Heart left ventricle (tissue), 16 donors: ENCODE data around the gene KCNA2. TPM values are rescaled to one million over a fixed set of nuclear protein-coding genes. Genes with fewer than 3 reads are reported as not detected.

Source experiments
- ATAC-seq, 4 donors: fragments of 200-7000 bp; cut with Tn5 transposase; one replicate each; pipeline ENCODE4 v1.9.1; 2020 to 2022; ENCODE audit warnings: moderate library complexity in 4 of 4, mild to moderate bottlenecking in 3 of 4, moderate number of reproducible peaks in 1 of 4
- DNase-seq, 5 donors: peaks; one replicate each; pipeline ENCODE4 v3.0.0-alpha.2; 2020
- H3K27ac ChIP-seq, 12 donors: fragments of 200-600 bp; sonication (generic) in 4 of 12; one replicate each; pipeline versions ENCODE4 v1.5.0 to v1.8.0; 2016 to 2022; ENCODE audit warnings: mild to moderate bottlenecking in 2 of 12
- H3K27me3 ChIP-seq, 9 donors: fragments of 200-600 bp; sonication (generic) in 2 of 9; one replicate each; pipeline versions ENCODE4 v1.5.1 to v1.8.0; 2016 to 2022; ENCODE audit warnings: mild to moderate bottlenecking in 3 of 9
- H3K36me3 ChIP-seq, 9 donors: fragments of 200-600 bp; sonication (generic) in 2 of 9; one replicate each; pipeline versions ENCODE4 v1.5.0 to v1.8.0; 2018 to 2022; ENCODE audit warnings: mild to moderate bottlenecking in 2 of 9
- H3K4me1 ChIP-seq, 12 donors: fragments of 200-600 bp; sonication (generic) in 4 of 12; one replicate each; pipeline versions ENCODE4 v1.5.0 to v1.8.0; 2016 to 2022; ENCODE audit warnings: mild to moderate bottlenecking in 3 of 12
- H3K4me3 ChIP-seq, 12 donors: fragments of 200-600 bp; sonication (generic) in 4 of 12; one replicate each; pipeline versions ENCODE4 v1.5.0 to v1.8.0; 2017 to 2022; ENCODE audit warnings: mild to moderate bottlenecking in 9 of 12, moderate library complexity in 4 of 12
- H3K9me3 ChIP-seq, 12 donors: fragments of 200-600 bp; sonication (generic) in 4 of 12; one replicate each; pipeline versions ENCODE4 v1.5.0 to v1.8.0; 2016 to 2022; ENCODE audit warnings: mild to moderate bottlenecking in 1 of 12
- POLR2A ChIP-seq, 2 donors: fragments of 450-650 bp; IDR thresholded peaks; one replicate each; pipeline ENCODE4 v1.6.1; 2017; ENCODE audit warnings: antibody characterized with exemption in 2 of 2, mild to moderate bottlenecking in 2 of 2, moderate library complexity in 2 of 2
- WGBS, 4 donors: extraction: QIAGEN DNeasy Blood & Tissue Kit in 2 of 4; methylation state at CpG; one replicate each; pipeline versions ENCODE4 v1.1.5 to v1.1.7; 2013 to 2018; 5-methylcytosine and 5-hydroxymethylcytosine counted together
- intact Hi-C, 10 donors: fragments of 100-400 bp; cut with DNase I; formaldehyde crosslinking; loops; one replicate each; pipeline versions ENCODE4 v1.11.1 to v1.14.2; 2022
- polyA plus RNA-seq, 2 donors: library from polyadenylated mRNA; stranded (reverse); fragments of 200-250 nt; gene quantifications; one replicate each; pipeline ENCODE4 v1.2.3, GENCODE V29; 2013
- total RNA-seq, 9 donors: library from RNA; depleted of rRNA in 2 of 9; stranded (reverse); fragments of >200 nt in 2 of 9; fragmentation: NEBNext Ultra II Directional in 3 of 9; extraction: Animal tissue kit (Norgen Biotek cat#: 25700) in 3 of 9; gene quantifications; one replicate each; pipeline versions ENCODE4 v1.1.0 to v1.2.4, GENCODE V29; 2016 to 2023
- TF ChIP-seq, protein P1 (sequence below), 12 donors: fragments of 200-600 bp; sonication (generic) in 4 of 12; IDR thresholded peaks; one replicate each; pipeline versions ENCODE4 v1.5.0 to v1.8.0; 2018 to 2022; ENCODE audit warnings: antibody characterized with exemption in 12 of 12, mild to moderate bottlenecking in 5 of 12
- donor health status: ischemic (EF 13 %, LVEDD 7.1; RV severe dilation, severe dysfunction).
- donor health status: healthy with polysubstance abuse.
- donor health status: DM: no; HTN: yes; CAD: no.
- donor health status: DM: no; HTN: no; CAD: no.
- donor health status: ischemic (EF 25% LVEDD 6.9; RV normal size, moderate dysfunction).
- donor health status: ischemic (EF 25% LVEDD 5.7; RV mildly dilated, moderate dysfunction).
- donor health status: healthy.
- donor health status: DM: yes; HTN: yes; CAD: no.
- donor health status: ischemic (EF 35%, LVEDD 5.7; RV mildly dilated, moderate dysfunction).
- donor health status: nonischemic (EF 11% LVEDD 7.7; RV severe dilation, severe dysfunction).
- donor health status: DM: yes; HTN: yes; CAD: no.
- donor health status: PGD.
- donor health status: ischemic (EF 29% LVEDD 5.4; RV normal size, mild dysfunction).
- donor health status: nonischemic (EF 23%, LVEDD 6.1; RV moderate dilation, normal function).

Gene KCNA2
- total and polyA plus RNA-seq, 11 donors = 0.08 to 1.6 (median 0.78) TPM

DNA sequence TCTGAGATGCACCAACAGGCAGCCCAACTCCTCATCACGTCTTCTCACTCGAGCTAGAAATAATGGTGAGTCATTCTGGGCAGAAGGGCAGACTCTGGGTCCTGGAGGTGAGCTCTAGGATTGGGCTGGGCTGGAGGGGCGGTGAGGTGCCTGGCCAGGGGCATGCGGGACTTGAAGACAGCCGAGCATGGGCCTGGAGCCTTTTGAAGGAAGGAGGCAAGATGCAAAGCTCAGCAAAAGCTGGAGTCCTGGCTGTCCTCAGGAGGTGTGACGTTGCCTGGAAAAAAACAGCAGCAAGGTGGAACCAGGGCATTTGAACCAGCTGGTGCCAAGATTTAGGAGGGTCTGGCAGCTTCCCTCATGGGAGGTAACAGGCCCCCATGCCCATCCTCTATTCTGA, 712 bp downstream of the KCNA2 start:
- H3K27ac ChIP-seq = peak overlapping the region in 2 of 12 donors; percentile 61 to 70
- intact Hi-C loops = loop anchor here in 1 of 10 donors (5.0 kb wide), 1 partner anchor 48 kb away; no protein-coding TSS in a partner anchor
- H3K36me3 ChIP-seq = no peaks in the 10 kb centered on the region
- H3K9me3 ChIP-seq = no peaks in the 10 kb centered on the region
- H3K4me1 ChIP-seq = peaks cover 0 to 31% (median 14%) of the 10 kb centered on the region in 12 donors
- H3K27me3 ChIP-seq = peaks cover 5 to 88% (median 32%) of the 10 kb centered on the region in 9 donors
- WGBS, 4 donors = 69 to 79% (median 71%) methylated on average over 6 of the region's 6 CpGs
- ATAC-seq (no peak), DNase-seq (no peak)
- TF ChIP-seq, protein P1, sequence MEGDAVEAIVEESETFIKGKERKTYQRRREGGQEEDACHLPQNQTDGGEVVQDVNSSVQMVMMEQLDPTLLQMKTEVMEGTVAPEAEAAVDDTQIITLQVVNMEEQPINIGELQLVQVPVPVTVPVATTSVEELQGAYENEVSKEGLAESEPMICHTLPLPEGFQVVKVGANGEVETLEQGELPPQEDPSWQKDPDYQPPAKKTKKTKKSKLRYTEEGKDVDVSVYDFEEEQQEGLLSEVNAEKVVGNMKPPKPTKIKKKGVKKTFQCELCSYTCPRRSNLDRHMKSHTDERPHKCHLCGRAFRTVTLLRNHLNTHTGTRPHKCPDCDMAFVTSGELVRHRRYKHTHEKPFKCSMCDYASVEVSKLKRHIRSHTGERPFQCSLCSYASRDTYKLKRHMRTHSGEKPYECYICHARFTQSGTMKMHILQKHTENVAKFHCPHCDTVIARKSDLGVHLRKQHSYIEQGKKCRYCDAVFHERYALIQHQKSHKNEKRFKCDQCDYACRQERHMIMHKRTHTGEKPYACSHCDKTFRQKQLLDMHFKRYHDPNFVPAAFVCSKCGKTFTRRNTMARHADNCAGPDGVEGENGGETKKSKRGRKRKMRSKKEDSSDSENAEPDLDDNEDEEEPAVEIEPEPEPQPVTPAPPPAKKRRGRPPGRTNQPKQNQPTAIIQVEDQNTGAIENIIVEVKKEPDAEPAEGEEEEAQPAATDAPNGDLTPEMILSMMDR (IDR thresholded peaks at IDR 0.05) = no peak
- TF ChIP-seq POLR2A (IDR thresholded peaks at IDR 0.05) = no peak
- H3K4me3 ChIP-seq = peak overlapping the region in 8 of 12 donors; percentile 57 to 73 (median 66)

DNA sequence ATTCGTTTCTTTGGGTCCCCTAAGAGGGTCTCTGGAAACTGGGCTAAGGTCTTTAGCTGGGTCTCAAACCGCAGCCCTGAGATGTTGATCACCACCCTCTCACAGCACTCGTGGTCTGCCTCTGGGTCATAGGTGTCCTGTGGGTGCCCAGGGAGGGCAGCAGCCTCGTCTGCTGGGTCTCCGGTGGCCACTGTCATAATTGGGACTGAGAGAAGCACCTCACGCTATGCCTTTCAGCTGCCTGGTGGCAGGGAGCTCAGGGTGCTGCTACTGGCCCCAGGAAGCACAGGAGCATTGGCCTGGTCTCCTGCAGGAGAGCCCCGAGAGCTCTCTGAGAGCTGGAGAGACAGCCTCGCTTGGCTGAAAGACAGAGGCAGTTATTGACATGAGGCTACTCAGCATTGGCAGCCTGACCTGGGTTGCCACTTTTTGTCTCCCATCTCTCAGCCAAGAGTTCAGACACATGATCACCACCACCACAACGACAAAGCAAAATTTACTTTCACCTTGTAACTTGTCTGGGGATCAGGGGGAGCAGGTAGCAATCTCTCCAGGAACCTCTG, 1.5 kb downstream of the KCNA2 start:
- TF ChIP-seq, protein P1 (IDR thresholded peaks at IDR 0.05) = no peak
- TF ChIP-seq POLR2A (IDR thresholded peaks at IDR 0.05) = no peak
- no peak for DNase-seq
- no peaks in the 10 kb centered on the region for H3K36me3 ChIP-seq
- intact Hi-C loops = loop anchor here in 1 of 10 donors (5.0 kb wide), 1 partner anchor 47 kb away; no protein-coding TSS in a partner anchor
- H3K4me3 ChIP-seq = no peak overlapping the region
- H3K27me3 ChIP-seq = peaks cover 5 to 80% (median 32%) of the 10 kb centered on the region in 9 donors
- no peak for ATAC-seq
- WGBS, 4 donors = 84 to 87% (median 85%) methylated on average over 6 to 9 of the region's 9 CpGs
- no peaks in the 10 kb centered on the region for H3K9me3 ChIP-seq
- H3K27ac ChIP-seq = no peak overlapping the region
- peaks cover 0 to 31% (median 14%) of the 10 kb centered on the region in 12 donors for H3K4me1 ChIP-seq

DNA sequence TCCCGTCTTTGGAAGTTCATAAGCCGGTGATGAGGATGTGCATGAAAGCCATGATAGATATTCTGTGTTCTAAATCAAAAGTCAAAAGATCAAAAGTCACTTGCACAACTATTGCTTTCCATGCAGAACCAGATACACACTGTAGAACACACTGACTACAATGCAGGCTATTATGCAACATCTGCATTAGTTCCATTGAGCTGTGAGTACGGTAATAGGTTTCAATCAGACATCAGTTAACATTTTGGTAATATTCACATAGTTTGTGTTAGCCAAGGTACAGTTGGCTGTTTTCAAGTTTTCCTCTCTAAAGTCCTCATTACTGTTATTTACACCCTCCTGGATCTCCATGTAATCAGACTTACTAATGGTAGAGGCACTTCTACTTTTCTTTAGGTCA, 3.1 kb downstream of the KCNA2 start:
- no peak for ATAC-seq
- intact Hi-C loops = no loop called here

DNA sequence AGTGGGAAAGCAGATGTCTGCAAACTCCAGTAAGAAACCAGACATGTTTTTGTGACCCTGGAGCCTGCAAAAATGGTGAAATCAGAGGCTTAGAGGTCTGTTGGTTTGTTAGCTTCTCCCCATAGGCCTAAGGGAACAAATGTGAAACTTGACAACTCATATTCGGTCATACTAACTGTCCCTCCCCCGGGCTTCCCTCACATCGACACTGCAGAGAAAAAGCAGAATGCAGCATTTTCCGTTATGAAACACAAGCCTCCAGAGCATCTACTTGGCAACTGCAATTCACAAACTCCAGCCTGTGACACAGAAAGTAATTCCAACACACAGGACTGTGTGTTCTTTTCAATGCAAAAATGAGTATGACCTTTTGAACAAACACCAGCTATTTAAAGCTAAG, 3.7 kb downstream of the KCNA2 start:
- Histone ChIP-seq H3K4me1 (peaks cover 0 to 25% (median 14%) of the 10 kb centered on the region in 12 donors), H3K9me3 (no peaks in the 10 kb centered on the region), H3K4me3 (no peak overlapping the region), H3K27me3 (peaks cover 5 to 58% (median 25%) of the 10 kb centered on the region in 9 donors), H3K36me3 (no peaks in the 10 kb centered on the region), H3K27ac (peak overlapping the region in 1 of 12 donors; percentile 14)
- DNase-seq (peak in 1 of 5 donors; percentile 16), ATAC-seq (peak; percentile 13 to 43 (median 32))
- intact Hi-C loops = no loop called here
- TF ChIP-seq, protein P1 (IDR thresholded peaks at IDR 0.05) = no peak
- no peak for TF ChIP-seq POLR2A (IDR thresholded peaks at IDR 0.05)
- WGBS, 4 donors = 61 to 71% (median 64%) methylated on average over 4 of the region's 4 CpGs

More for the DNA sequence above, 3.1 kb downstream of the KCNA2 start:
- Histone ChIP-seq H3K9me3 (no peaks in the 10 kb centered on the region), H3K27me3 (peaks cover 5 to 64% (median 31%) of the 10 kb centered on the region in 9 donors), H3K4me1 (peaks cover 0 to 31% (median 14%) of the 10 kb centered on the region in 12 donors), H3K4me3 (no peak overlapping the region), H3K27ac (no peak overlapping the region), H3K36me3 (no peaks in the 10 kb centered on the region)
- no peak for DNase-seq
- TF ChIP-seq POLR2A (IDR thresholded peaks at IDR 0.05) = no peak
- TF ChIP-seq, protein P1 (IDR thresholded peaks at IDR 0.05) = no peak
- 82 to 94% (median 90%) methylated on average over 3 of the region's 3 CpGs for WGBS, 4 donors
